HG03457 (cell line): Measurements from ENCODE around the gene DENND1A.
"Not testable (repeated sequence)": the region's sequence is repeated elsewhere in the genome, so short reads cannot be mapped to it uniquely, and the experiment has no call there.

Source experiments
- ATAC-seq: cut with Tn5 transposase; IDR thresholded peaks from one replicate; pipeline ENCODE4 v1.9.1; 2021; ENCODE audit warnings: moderate number of reproducible peaks; ENCODE audit not compliant: unreplicated experiment

Gene DENND1A

GRCh38 chr9:123407217-123407851 is 522.6 kb downstream of the DENND1A start:
- ATAC-seq: no peak

GRCh38 chr9:123406691-123407216 is 523.2 kb downstream of the DENND1A start:
- ATAC-seq: no peak

GRCh38 chr9:123406016-123406415 is 523.9 kb downstream of the DENND1A start:
- ATAC-seq: no peak

GRCh38 chr9:123402981-123403509 is 526.9 kb downstream of the DENND1A start:
- no peak for ATAC-seq

- no peak for ATAC-seq
These were observed 527.9 kb downstream of the DENND1A start for GRCh38 chr9:123401879-123402513.

- ATAC-seq: no peak
These were observed 528.9 kb downstream of the DENND1A start for GRCh38 chr9:123400926-123401503.

GRCh38 chr9:123399803-123400378 is 530.0 kb downstream of the DENND1A start:
- no peak for ATAC-seq

GRCh38 chr9:123398938-123399337 is 531.0 kb downstream of the DENND1A start:
- not testable (repeated sequence) for ATAC-seq

GRCh38 chr9:123397975-123398374 is 532.0 kb downstream of the DENND1A start:
- ATAC-seq: no peak

- no peak for ATAC-seq
These were observed 534.0 kb downstream of the DENND1A start for GRCh38 chr9:123395689-123396511.

- ATAC-seq: no peak
These were observed 534.6 kb downstream of the DENND1A start for GRCh38 chr9:123395276-123395688.

- no peak for ATAC-seq
These were observed 535.4 kb downstream of the DENND1A start for GRCh38 chr9:123394291-123395235.

GRCh38 chr9:123392802-123393201 is 537.1 kb downstream of the DENND1A start:
- no peak for ATAC-seq

GRCh38 chr9:123391946-123392345 is 538.0 kb downstream of the DENND1A start:
- ATAC-seq: no peak

GRCh38 chr9:123391233-123391632 is 538.7 kb downstream of the DENND1A start:
- no peak for ATAC-seq

GRCh38 chr9:123390337-123391135 is 539.4 kb downstream of the DENND1A start:
- no peak for ATAC-seq

- no peak for ATAC-seq
These were observed 540.2 kb downstream of the DENND1A start for GRCh38 chr9:123389698-123390097.

- ATAC-seq: no peak
These were observed 540.9 kb downstream of the DENND1A start for GRCh38 chr9:123389070-123389469.

GRCh38 chr9:123387686-123388085 is 542.2 kb downstream of the DENND1A start:
- no peak for ATAC-seq
